NCI-H226 (cell line): Measurements from ENCODE around the gene C16orf87.
"Not testable (repeated sequence)": the region's sequence is repeated elsewhere in the genome, so short reads cannot be mapped to it uniquely, and the experiment has no call there.

ENCODE experiments used
- DNase-seq: peaks from one replicate; pipeline ENCODE4 v3.0.0-alpha.2; 2015

Gene C16orf87

DNA sequence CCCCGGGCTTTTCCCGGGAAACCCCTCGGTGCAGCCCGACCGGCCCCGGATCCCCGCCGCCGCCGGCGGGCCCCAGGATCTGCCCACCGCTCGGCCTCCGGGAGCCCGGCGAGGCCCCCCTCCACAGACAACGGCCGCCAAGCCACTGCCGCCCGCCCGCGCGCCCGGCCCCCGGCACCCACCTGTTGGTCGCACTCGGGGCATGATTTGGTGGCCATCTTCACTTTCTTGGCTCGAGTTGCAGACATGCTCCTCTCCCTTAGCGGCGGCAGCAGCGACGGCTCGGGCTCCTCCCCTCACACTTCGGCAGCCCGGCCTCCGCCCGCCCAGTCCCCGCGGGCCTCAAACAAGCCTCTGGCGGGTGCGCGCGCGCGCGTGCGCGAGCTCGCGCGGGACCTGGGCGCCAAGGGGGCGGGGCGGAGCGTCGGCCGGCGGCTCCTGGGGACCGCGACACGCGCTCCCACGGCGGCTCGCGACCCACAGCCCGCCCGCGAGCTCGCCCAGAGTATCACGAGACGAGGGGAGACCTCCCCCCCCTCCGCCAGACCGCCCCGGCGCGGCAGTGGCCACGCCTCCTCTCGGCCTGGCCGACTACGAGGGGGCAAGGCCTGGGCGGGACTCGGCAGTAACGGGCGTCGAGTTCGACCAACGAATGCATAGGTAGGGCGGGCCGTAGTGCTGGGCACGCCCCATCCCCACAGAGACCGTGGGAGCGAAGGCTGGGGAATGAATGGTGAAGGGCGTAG, at the start of gene C16orf87:
C16orf87 (minus strand) TSS at position 279 of the 746 bp plus-strand sequence; CDS start at position 248, 31 bp downstream.
- peak; percentile 88 for DNase-seq

DNA sequence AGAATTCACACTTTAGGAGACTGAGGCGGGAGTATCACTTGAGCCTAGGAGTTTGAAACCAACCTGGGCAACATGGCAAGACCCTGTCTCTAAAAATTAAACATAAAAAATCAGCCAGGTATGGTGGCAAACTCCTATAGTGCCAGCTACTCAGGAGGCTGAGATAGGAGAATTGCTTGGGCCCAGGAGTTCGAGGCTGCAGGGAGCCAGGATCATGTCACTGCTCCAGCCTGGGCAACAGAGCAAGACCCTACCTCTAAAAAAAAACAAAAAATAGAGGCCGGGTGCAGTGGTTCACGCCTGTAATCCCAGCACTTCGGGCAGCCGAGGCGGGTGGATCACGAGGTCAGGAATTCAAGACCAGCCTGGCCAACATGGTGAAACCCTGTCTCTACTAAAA, 44.3 kb upstream of the C16orf87 start:
- DNase-seq: no peak

DNA sequence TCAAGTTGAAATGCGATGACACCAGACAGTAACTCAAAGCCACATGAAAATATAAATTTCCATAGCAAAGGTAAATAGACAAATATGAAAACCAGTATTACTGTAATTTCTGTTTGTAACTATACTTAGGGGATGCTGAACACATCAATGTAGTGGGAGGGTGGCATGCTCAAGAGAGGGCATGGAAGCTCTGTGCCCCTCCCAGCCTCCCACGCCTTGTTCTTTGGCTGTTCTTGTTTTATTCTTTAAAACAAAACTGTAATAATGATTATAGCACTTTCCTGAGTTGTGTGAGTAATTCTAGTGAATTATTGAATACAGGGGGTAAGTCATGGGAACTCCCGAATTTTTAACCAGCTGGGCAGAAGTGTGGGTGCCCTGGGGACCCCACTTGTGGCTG, 42.2 kb upstream of the C16orf87 start:
- DNase-seq: no peak

DNA sequence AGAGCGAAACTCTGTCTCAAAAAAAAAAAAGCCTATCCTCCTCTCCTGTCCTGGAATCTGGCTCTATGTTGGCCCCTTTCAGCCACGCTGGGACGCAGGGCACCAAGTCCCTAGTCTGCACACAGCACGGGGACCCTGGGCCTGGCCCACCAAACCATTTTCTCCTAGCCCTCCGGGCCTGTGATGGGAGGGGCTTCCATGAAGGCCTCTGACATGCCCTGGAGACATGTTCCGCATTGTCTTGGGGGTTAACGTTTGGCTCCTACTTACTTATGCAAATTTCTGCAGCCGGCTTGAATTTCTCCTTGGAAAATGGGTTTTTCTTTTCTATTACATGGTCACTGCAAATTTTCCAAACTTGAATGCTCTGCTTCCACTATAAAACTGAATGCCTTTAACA, 40.6 kb upstream of the C16orf87 start:
- DNase-seq: no peak

GRCh38 chr16:46868891-46869290, 37.9 kb upstream of the C16orf87 start:
- not testable (repeated sequence) for DNase-seq

- DNase-seq: not testable (repeated sequence)
Measured at GRCh38 chr16:46867486-46867885, 36.5 kb upstream of the C16orf87 start.

GRCh38 chr16:46866286-46866685, 35.3 kb upstream of the C16orf87 start:
- DNase-seq: no peak

- DNase-seq: peak; percentile 12
Measured at GRCh38 chr16:46862555-46863447, 31.8 kb upstream of the C16orf87 start.

- DNase-seq: peak; percentile 93
Measured at GRCh38 chr16:46859719-46860152, 28.8 kb upstream of the C16orf87 start.

GRCh38 chr16:46858151-46858550, 27.2 kb upstream of the C16orf87 start:
- no peak for DNase-seq

GRCh38 chr16:46857368-46857945, 26.5 kb upstream of the C16orf87 start:
- no peak for DNase-seq

DNA sequence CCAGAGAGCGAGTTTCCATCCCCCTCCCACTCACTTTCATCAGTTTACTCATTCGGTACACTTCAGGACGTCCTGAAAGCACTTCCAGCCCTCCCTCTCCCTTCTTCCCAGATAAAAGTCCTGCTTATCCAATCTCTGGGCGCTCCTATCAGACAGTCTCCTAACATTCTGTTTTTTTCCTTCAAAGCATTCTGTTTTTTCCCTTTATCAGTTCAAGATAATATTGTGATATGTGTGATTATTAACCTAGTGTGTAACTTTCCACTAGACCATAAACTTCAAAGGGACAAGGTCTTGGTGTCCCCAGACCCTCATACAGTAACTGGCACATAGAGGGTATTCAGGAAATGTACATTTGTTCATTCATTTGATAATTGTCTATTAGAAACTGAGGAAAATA, 24.4 kb upstream of the C16orf87 start:
- DNase-seq: no peak

DNA sequence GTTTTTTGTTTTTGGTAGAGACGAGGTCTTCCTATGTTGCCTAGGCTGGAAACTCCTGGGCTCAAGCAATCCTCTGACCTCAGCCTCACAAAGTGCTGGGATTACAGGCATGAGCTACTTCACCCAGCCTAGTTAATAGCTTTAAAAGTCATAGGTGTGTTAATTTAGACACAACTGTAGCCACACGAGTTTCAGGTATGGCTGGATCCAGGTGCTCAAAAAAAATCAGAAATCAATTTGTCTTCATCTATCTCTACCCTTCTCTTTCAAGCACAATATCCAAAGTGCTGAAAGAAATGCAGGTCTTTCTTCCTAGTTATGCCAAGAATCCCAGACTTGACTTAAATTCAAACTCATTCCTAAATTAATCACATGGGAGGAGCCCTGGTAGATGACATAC, 23.9 kb upstream of the C16orf87 start:
- no peak for DNase-seq

DNA sequence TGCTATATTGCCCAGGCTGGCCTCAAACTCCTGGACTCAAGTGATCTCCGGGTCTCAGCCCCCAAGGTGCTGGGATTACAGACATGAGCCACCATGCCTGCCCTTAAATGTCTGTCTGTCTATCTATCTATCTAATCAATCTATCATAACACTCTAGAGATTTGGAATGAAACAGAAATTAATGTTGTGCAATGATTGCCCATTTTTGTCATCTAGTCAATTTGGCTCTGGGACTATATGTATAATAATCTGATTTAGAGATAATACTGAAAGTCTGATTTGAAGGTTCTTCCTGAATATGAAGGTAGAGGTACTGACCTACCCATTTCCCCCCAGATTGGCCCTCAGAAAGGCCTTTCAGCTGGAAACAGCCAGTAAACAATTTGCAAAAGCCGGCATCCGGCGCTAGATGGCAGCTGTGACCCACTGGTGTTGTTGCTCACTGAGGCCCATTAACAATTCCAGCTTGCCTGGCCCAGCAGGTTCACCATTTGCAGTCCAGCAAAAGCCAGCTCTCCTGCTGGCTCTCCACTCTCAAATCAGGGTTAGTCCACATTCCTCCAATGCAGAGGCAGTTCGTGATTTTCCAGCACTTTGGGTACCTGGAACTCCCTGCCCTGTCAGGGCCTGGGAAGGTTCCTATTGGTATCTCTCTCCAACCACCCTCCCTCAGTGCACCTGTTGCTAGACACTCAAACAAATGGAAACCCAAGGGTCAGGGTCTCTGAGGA, 22.9 kb upstream of the C16orf87 start:
- DNase-seq: peak; percentile 37

DNA sequence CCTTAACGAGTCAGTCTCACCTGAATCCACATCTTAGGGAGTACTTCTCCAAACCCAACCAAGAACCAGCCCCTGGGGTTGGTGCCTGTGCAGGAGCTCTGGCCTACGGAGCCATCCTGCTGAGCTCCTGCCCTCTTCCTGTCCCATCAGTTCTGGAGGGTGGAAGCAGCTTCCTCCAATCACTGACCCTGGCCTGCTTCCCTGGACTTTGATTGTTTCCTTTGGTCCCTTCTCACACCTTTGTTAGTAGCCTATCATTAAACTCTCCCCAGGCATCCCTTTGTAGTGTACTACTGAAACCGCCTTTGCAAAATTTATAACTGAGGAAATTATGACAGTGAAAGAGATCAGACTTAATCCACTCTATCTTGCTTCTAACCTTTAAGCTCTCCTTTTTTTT, 21.1 kb upstream of the C16orf87 start:
- no peak for DNase-seq

DNA sequence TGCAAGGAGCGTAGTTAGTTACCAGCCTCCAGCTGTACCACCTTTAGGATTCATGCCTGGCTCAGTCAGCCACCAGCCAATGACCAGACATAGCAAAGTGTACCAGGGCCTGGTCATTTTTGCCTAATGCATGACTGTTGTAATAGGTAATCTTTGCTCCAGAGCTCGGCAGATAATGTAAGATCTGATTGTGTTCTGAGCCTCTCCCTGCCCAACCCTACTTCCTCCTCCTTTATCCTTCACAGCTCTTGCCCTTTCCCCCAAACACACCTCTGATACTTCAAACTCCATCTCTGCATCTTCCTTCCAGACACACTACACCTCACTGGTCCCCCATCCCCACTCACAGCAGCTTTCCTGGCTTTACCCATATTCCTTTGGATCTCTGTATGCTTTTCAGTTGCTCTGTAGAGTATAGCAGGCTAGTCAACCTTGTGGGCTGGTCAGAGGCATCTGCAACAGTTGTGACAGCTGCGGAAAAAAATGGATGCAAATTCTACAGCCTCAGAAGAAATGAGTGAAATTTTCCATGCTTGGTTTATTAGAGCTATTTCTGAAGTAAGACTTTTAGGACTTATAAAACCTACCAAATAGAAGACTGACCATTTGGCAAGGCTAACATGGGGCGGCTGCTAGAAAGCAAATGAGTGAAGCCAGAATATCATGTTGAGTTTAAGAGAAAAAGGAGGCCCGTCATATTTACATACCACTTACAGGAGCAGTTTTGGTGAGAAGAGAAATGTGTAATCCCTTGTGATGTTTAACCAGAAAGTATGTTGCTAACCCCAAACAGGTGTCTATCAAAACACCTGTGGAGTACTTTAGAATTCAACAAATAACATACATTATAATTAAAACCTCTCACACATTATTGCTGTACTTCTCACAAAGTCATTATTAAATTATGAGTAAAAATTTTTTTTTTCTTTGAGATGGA, 19.9 kb upstream of the C16orf87 start:
- DNase-seq: no peak

DNA sequence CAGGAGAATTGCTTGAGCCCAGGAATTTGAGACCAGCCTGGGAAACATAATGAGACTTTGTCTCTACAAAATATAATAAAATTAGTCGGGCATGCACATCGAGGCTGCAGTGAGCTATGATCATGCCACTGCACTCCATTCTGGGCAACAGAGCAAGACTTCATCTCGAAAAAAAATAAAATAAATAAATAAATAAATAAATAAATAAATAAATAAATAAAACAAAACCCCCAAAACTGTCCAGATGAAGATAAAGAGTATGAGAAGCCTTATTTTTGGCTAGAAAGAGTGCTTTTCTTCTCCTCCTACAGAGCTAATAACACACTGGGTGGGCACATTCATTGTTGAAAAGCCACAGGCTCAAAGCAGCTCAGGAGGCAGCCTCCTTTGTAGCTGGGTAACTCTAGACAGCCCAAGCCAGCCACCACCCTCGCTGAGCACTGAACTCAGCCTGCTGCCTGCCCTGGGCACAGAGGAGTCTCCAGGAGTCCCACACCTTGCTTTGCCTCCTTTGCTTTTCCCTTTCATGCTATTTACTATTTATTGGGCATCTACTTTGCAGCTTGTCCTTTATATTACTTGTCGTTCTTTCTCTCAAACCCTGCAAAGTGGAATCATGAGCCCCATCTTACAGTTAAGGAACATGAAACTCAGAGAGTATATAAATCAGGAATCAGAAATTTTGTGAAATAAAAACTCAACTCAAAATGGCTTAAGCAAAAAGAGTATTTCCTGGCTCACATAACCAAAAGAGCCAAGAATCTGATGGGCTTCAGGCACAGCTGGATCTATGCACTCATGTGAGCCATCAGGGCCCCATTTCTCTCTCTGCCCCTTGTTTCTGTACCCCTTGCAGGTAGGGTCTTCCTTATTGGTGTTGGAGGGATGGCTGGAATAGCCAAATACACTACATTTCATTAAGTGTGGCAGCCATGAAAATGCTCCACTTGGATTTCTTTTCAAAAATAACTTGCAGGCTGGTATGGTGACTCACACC, 18.1 kb upstream of the C16orf87 start:
- DNase-seq: no peak

GRCh38 chr16:46845952-46846351, 15.0 kb upstream of the C16orf87 start:
- no peak for DNase-seq

- DNase-seq: no peak
Measured at GRCh38 chr16:46844771-46845170, 13.8 kb upstream of the C16orf87 start.

GRCh38 chr16:46843898-46844642, 13.1 kb upstream of the C16orf87 start:
- no peak for DNase-seq
